SK-N-SH (cell line): ENCODE results near the gene XXYLT1. TPM values are rescaled to one million over a fixed set of nuclear protein-coding genes. Genes with fewer than 3 reads are reported as not detected.

ENCODE experiments used
- CTCF ChIA-PET: fragments of 300-600, 350-600 bp; formaldehyde crosslinking; extraction: SDS; loops from one replicate; lab custom pipeline; 2021; lab: Yijun Ruan, JAX
- POLR2A ChIA-PET: fragments of 350-600 bp; sonication (Branson Sonifier 250); formaldehyde crosslinking; extraction: SDS; loops from one replicate; lab custom pipeline; 2020; ENCODE audit warnings: antibody characterized with exemption, inconsistent platforms; lab: Yijun Ruan, JAX
- DNase-seq: peaks from one replicate; pipeline ENCODE4 v3.0.0; 2012
- H2AFZ ChIP-seq: fragments of 200-600 bp; sonication (generic); 2 replicates; pipeline ENCODE4 v1.8.1; 2016; ENCODE audit warnings: antibody characterized with exemption, mild to moderate bottlenecking, low read depth
- H3F3A ChIP-seq: fragments of 200-600 bp; sonication (generic); replicated peaks from 2 replicates; pipeline ENCODE3; 2016; ENCODE audit warnings: antibody characterized with exemption, mild to moderate bottlenecking; ENCODE audit not compliant: insufficient read depth
- H3K27ac ChIP-seq, 2 experiments: fragments of 200-500 bp in 1 of 2; fragments of 200-600 bp in 1 of 2; sonication (Bioruptor generic) in 1 of 2; sonication (generic), shearing (Covaris generic) in 1 of 2; 2 replicates each; pipeline versions ENCODE4 v1.5.1 to v1.6.1; 2014 to 2016; ENCODE audit warnings: low read depth in 2 of 2, inconsistent platforms in 1 of 2, low read length in 1 of 2, mild to moderate bottlenecking in 1 of 2, mixed read lengths in 1 of 2
- H3K27me3 ChIP-seq: fragments of 200-600 bp; sonication (generic), shearing (Covaris generic); 2 replicates; pipeline ENCODE4 v1.6.1; 2016; ENCODE audit warnings: mixed run types; ENCODE audit not compliant: insufficient read depth
- H3K36me3 ChIP-seq, 2 experiments: fragments of 200-500 bp in 1 of 2; fragments of 200-600 bp in 1 of 2; sonication (Bioruptor generic) in 1 of 2; sonication (generic) in 1 of 2; replicated peaks in 1 of 2; 2 replicates each; pipeline versions ENCODE3 to v1.5.1; 2014 to 2016; ENCODE audit warnings: low read length in 1 of 2, mild to moderate bottlenecking in 1 of 2; ENCODE audit not compliant: insufficient read depth in 2 of 2, control insufficient read depth in 1 of 2
- H3K4me1 ChIP-seq, 2 experiments: fragments of 200-500 bp in 1 of 2; fragments of 200-600 bp in 1 of 2; sonication (Bioruptor generic) in 1 of 2; sonication (generic), shearing (Covaris generic) in 1 of 2; 2 replicates each; pipeline versions ENCODE4 v1.5.1 to v1.6.1; 2014 to 2016; ENCODE audit warnings: low read depth in 1 of 2, low read length in 1 of 2, mixed run types in 1 of 2; ENCODE audit not compliant: insufficient read depth in 2 of 2, control insufficient read depth in 1 of 2
- H3K4me2 ChIP-seq: fragments of 200-600 bp; sonication (generic), shearing (Covaris generic); 2 replicates; pipeline ENCODE4 v1.6.1; 2017; ENCODE audit warnings: mixed run types
- H3K4me3 ChIP-seq, 2 experiments: fragments of 200-500 bp in 1 of 2; fragments of 200-600 bp in 1 of 2; sonication (Bioruptor generic) in 1 of 2; sonication (generic), shearing (Covaris generic) in 1 of 2; 2 replicates each; pipeline versions ENCODE4 v1.5.1 to v1.8.1; 2014 to 2016; ENCODE audit warnings: low read depth in 2 of 2, inconsistent platforms in 1 of 2, low read length in 1 of 2, mild to moderate bottlenecking in 1 of 2, mixed read lengths in 1 of 2, moderate library complexity in 1 of 2
- H3K79me2 ChIP-seq: fragments of 200-600 bp; sonication (generic); 2 replicates; pipeline ENCODE4 v1.8.1; 2017; ENCODE audit warnings: mild to moderate bottlenecking; ENCODE audit not compliant: insufficient read depth
- H3K9ac ChIP-seq: fragments of 200-600 bp; sonication (generic); 2 replicates; pipeline ENCODE4 v1.6.1; 2017; ENCODE audit warnings: mixed run types
- H3K9me2 ChIP-seq: fragments of 200-600 bp; sonication (generic); 2 replicates; pipeline ENCODE4 v1.6.1; 2017; ENCODE audit warnings: mixed run types
- H3K9me3 ChIP-seq: fragments of 200-600 bp; sonication (generic); 2 replicates; pipeline ENCODE4 v1.6.1; 2017; ENCODE audit warnings: mixed run types, mild to moderate bottlenecking, moderate library complexity
- H4K20me1 ChIP-seq: fragments of 200-600 bp; sonication (generic); 2 replicates; pipeline ENCODE4 v1.6.1; 2017; ENCODE audit warnings: mild to moderate bottlenecking, mixed run types; ENCODE audit not compliant: insufficient read depth
- CHD2 ChIP-seq: fragments of 150-350 bp; IDR thresholded peaks from 2 replicates; pipeline ENCODE4 v1.6.1; 2018; ENCODE audit warnings: low read length; ENCODE audit not compliant: partially characterized antibody
- ELF1 ChIP-seq: IDR thresholded peaks from 2 replicates; pipeline ENCODE4 v1.4.0; 2012
- EP300 ChIP-seq, 2 experiments: IDR thresholded peaks; 2 replicates each; pipeline versions ENCODE4 v1.4.0 to v1.6.1; 2012; ENCODE audit warnings: borderline replicate concordance in 1 of 2, low read depth in 1 of 2, low read length in 1 of 2
- EZH2phosphoT487 ChIP-seq: fragments of 200-600 bp; sonication (generic); IDR thresholded peaks from 2 replicates; pipeline ENCODE4 v1.6.1; 2017; ENCODE audit warnings: low read depth, mixed run types, mild to moderate bottlenecking, antibody characterized with exemption, moderate library complexity, borderline replicate concordance
- GABPA ChIP-seq: IDR thresholded peaks from 2 replicates; pipeline ENCODE4 v1.4.0; 2012; ENCODE audit warnings: low read depth, mild to moderate bottlenecking
- GATA2 ChIP-seq: sonication (generic); formaldehyde crosslinking; IDR thresholded peaks from 2 replicates; pipeline ENCODE4 v1.5.0; 2020; ENCODE audit warnings: mild to moderate bottlenecking, missing genetic modification reagents
- NRF1 ChIP-seq: IDR thresholded peaks from 2 replicates; pipeline ENCODE4 v1.6.1; 2012; ENCODE audit warnings: low read depth, mild to moderate bottlenecking, low read length
- PBX3 ChIP-seq: IDR thresholded peaks from 2 replicates; pipeline ENCODE4; 2012
- RAD21 ChIP-seq: IDR thresholded peaks from 2 replicates; pipeline ENCODE4 v1.6.1; 2012; ENCODE audit warnings: mild to moderate bottlenecking, low read length
- RCOR1 ChIP-seq: fragments of 150-350 bp; IDR thresholded peaks from 2 replicates; pipeline ENCODE4 v1.6.1; 2017; ENCODE audit warnings: antibody characterized with exemption, low read length
- REST ChIP-seq: IDR thresholded peaks from 2 replicates; pipeline ENCODE4 v1.6.1; 2012; ENCODE audit warnings: mild to moderate bottlenecking, low read depth, low read length, moderate library complexity
- RXRA ChIP-seq: IDR thresholded peaks from 2 replicates; pipeline ENCODE4 v1.4.0; 2012; ENCODE audit warnings: low read depth, mild to moderate bottlenecking, borderline replicate concordance
- TAF1 ChIP-seq: IDR thresholded peaks from 2 replicates; pipeline ENCODE4 v1.6.1; 2012; ENCODE audit warnings: low read depth, mild to moderate bottlenecking, low read length, moderate library complexity, borderline replicate concordance
- USF1 ChIP-seq: IDR thresholded peaks from 2 replicates; pipeline ENCODE4 v1.4.0; 2012; ENCODE audit warnings: low read depth, borderline replicate concordance
- WGBS: methylation state at CpG from one replicate; pipeline ENCODE4 v1.1.6; 2017; ENCODE audit warnings: low lambda C conversion rate; 5-methylcytosine and 5-hydroxymethylcytosine counted together
- polyA plus RNA-seq, 3 experiments: library from polyadenylated mRNA; depleted of rRNA; stranded (reverse); fragments of >200 nt; gene quantifications; 2 replicates each; pipeline ENCODE4 v1.2.3, GENCODE V29; 2012

The XXYLT1 gene
- polyA plus RNA-seq, 1 of the 3 experiments (the other 2 are of a cell fraction), result 22.6 TPM

GRCh38 chr3:195169011-195169649 lies 101.8 kb downstream of the XXYLT1 start:
- H3F3A ChIP-seq, result no peaks in the 10 kb centered on the region
- H3K9me3 ChIP-seq, result no peaks in the 10 kb centered on the region
- no peak overlapping the region for H2AFZ ChIP-seq
- DNase-seq, result no peak
- H4K20me1 ChIP-seq, result no peaks in the 10 kb centered on the region
- H3K4me2 ChIP-seq, result no peak overlapping the region
- no peaks in the 10 kb centered on the region for H3K27me3 ChIP-seq
- ChIA-PET POLR2A (no interaction called here), CTCF (interaction anchor here (1.0 kb wide), 1 partner anchor 44 kb away, joined by 3 read pairs; no protein-coding TSS in a partner anchor)
- H3K27ac ChIP-seq, result no peak overlapping the region
- TF ChIP-seq RCOR1, result no peak
- TF ChIP-seq REST, result no peak
- no peak for TF ChIP-seq NRF1
- no peak for TF ChIP-seq EP300 (IDR thresholded peaks at IDR 0.05; ENCODE audit: borderline replicate concordance in 1 of 2, low read depth in 1 of 2, low read length in 1 of 2)
- no peaks in the 10 kb centered on the region for H3K79me2 ChIP-seq
- peaks cover 0 to 11% of the 10 kb centered on the region in 2 experiments; a peak in 1 of 4 replicates for H3K4me1 ChIP-seq
- WGBS, result 95% methylated on average over 22 of the region's 23 CpGs
- no peaks in the 10 kb centered on the region for H3K9me2 ChIP-seq
- H3K4me3 ChIP-seq, result no peak overlapping the region
- H3K9ac ChIP-seq, result no peak overlapping the region
- no peaks in the 10 kb centered on the region for H3K36me3 ChIP-seq

- Histone ChIP-seq H3K4me3 (no peak overlapping the region), H3K9ac (no peak overlapping the region), H3F3A (no peaks in the 10 kb centered on the region), H2AFZ (no peak overlapping the region), H3K27ac (no peak overlapping the region), H3K4me2 (no peak overlapping the region), H3K4me1 (peaks cover 0 to 12% of the 10 kb centered on the region in 2 experiments; a peak in 1 of 4 replicates), H3K9me2 (no peaks in the 10 kb centered on the region), H3K79me2 (no peaks in the 10 kb centered on the region), H3K9me3 (no peaks in the 10 kb centered on the region), H4K20me1 (no peaks in the 10 kb centered on the region), H3K36me3 (no peaks in the 10 kb centered on the region), H3K27me3 (no peaks in the 10 kb centered on the region)
- TF ChIP-seq GABPA, result no peak
- no peak for TF ChIP-seq GATA2 (CRISPR knock-in tag)
- TF ChIP-seq ELF1, result no peak
- TF ChIP-seq RAD21, result no peak
- no peak for TF ChIP-seq CHD2
- TF ChIP-seq USF1, result no peak
- TF ChIP-seq TAF1, result no peak
- TF ChIP-seq EZH2phosphoT487, result no peak
- no peak for TF ChIP-seq REST
- no peak for TF ChIP-seq PBX3
- TF ChIP-seq RXRA, result no peak
- WGBS, result 89% methylated on average over 6 of the region's 6 CpGs
- ChIA-PET CTCF (interaction anchor here (1.1 kb wide), 1 partner anchor 18 kb away, joined by 3 read pairs; no protein-coding TSS in a partner anchor), POLR2A (no interaction called here)
- no peak for DNase-seq
Measured at GRCh38 chr3:195168009-195168762, 102.8 kb downstream of the XXYLT1 start.
